NCI-H2029 (cell line): Measurements from ENCODE around the gene HPCAL4.

ENCODE experiments used
- DNase-seq: peaks from one replicate; lab custom pipeline; 2025; lab: John Stamatoyannopoulos, UW

HPCAL4 gene

GRCh38 chr1:39649636-39650185, 41.5 kb downstream of the HPCAL4 start:
- no peak for DNase-seq

- no peak for DNase-seq
Observed at GRCh38 chr1:39648496-39648895, 42.7 kb downstream of the HPCAL4 start.

DNA sequence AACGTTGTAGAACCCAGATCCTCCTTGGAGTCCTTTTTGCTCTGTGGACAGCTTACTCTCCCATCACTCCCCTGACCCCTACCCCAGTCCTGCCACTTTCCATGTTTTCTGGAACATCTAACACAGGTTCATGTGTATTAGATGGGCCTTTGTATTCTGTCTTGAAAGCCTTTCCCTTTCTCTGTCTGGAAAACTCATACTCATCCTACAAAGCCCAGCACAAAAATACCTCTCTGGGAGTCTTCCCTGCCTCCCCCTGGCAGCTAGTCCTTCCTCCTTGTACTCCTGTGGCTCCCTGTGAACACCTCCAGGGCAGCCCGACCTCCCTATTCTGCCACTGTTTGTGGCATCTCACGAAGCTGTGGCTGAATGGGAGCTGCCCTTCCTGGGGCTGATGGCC, 44.0 kb downstream of the HPCAL4 start:
- DNase-seq, result no peak

GRCh38 chr1:39646232-39647081, 44.8 kb downstream of the HPCAL4 start:
- DNase-seq, result no peak

DNA sequence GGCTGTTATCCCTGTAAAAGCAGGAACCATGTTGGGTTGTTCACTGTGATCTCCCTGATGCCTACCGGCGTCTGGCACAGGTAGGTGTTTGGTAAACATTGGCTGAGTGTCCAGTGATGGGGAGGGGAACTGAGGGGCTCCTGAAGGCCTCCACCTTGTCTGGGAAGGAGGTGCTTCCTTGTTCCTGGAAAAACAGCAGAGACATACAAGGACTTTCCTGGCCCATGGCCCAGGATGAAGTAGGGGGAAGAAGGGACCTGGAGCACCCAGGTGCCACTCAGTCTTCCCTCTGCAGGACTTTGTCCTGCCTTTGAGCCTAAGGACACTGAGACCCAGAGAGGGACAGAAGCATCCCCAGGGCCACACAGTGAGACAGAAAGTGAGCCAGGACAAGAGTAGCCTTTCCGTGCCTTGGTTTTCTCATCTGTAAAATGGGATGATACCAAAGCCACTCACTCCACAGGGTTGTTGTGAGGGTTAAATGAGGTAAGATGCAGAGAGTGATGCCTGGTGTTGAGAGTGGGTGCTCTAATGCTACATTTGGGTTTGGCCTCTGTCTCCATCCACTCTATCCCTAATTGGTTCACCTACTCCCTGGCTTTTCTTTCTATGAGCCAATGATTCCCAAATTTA, 45.7 kb downstream of the HPCAL4 start:
- peak; percentile 100 for DNase-seq

GRCh38 chr1:39643705-39644104, 47.5 kb downstream of the HPCAL4 start:
- no peak for DNase-seq

DNA sequence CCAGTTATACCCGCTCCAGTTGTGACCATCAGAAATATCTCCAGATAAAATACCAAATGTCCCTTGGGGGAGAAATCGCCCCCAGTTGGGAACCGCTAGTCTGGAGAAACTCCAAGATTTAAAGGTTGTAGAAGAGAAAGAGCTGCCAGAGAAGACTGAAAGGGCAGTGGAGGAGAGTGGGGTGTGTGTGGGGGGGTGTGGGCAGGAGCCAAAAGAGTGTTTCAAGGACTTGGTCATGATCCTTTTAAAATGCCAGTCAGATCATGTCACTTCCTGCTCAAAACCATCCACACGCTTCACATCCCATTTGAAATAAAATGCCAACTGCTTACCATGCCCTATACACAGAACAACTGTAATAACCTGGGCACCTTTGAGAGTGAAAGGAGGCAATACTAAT, 48.4 kb downstream of the HPCAL4 start:
- DNase-seq, result peak; percentile 93

DNA sequence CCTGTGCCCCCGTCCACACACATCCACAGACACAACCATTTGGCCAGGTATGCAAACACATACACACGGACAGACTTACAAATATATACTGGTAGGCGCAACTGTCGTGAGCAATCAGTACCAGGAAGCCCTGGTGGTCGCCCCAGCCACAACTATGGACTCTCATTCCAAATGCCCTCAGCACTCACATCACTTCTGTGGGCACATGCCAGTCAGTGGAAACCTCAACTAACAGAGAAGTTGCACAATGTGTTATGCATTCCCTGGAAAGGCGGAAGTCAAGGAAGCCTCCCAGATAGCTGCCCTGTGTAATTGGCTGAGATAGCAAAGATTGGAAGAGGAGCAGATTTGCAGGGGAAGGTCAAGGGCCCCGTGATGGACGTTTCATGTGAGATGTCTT, 50.4 kb downstream of the HPCAL4 start:
- DNase-seq, result no peak

DNA sequence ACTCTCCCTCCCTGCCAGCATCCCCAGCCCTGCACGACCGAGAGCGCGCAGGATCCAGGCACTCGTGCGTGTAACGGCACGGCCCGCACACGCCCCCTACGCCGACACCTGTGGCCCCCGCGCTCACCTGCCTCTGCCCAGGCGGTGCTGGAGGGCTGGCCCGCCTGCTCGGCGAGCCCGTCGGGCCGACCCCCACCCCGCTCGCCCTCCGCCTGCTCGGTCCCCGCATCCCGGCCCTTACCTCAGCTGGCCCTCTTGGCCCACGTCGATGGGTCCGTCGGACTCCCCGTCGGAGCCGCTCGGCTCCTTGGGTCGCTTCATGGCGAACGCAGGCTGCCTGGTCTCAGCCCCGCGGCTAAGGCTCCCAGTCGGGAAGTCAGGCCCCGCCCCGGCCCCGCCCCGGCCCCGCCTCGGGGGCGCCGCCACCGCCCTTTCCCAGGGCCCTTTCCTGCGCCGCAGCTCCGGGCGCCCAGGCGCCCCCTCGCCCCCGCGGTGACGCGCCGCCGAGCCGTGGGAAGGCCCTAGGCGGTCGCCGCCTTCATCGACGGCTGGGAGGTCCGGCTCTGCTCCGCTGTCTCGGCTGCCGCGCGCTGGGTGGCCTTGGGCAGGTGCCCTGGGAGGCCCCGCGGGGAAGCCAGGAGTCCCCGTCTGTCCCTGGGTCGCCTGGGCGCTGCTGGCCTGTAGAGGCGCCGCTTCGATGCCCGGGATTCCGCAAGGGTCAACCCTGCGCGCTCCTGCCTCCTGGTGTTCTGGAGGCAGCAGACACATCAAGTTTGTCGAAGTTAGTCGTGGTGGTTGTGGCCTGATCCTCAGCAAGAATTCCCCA, 51.7 kb downstream of the HPCAL4 start, which contains the start of gene HEYL:
Gene HEYL (minus strand): TSS at position 339 of the 826 bp plus-strand sequence. CDS start 18 bp downstream, at position 321.
- DNase-seq, result peak; percentile 97

GRCh38 chr1:39638965-39639304, 52.3 kb downstream of the HPCAL4 start:
- no peak for DNase-seq

- no peak for DNase-seq
Observed at GRCh38 chr1:39637361-39637760, 53.9 kb downstream of the HPCAL4 start.

GRCh38 chr1:39635871-39636210, 55.4 kb downstream of the HPCAL4 start:
- DNase-seq, result no peak

DNA sequence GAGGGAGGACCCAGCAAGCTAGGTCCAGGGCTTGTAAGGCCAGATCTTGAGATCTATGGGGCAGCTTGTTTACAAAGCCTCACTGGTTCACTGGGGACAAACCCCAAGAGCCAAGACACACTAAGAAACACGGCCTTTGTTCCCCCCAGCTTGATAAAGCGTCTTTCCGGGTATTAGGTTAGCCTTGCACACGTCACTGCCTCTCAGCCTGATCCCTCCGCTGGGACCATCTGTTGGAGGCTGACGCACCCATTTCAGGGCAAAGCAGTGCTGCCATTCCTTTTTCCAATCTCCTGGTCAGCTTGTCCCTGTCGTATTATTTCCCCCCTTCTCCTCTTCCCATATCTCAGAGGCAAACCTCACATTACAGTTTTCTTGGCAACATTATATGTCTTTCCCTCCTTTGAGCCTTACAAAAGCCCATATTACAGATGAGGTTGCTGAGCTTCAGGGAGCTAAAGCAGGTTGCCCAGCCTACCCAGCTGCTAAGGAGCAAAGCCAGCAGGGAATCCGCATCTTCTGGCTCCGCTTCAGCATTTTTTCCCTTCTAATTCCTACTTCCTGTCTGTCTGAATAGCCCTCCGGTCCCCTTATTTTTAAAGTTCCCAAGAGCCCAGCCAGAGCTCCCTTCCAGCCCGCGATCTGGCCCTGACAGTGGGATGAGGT, 55.9 kb downstream of the HPCAL4 start:
- no peak for DNase-seq

GRCh38 chr1:39633422-39633821, 57.8 kb downstream of the HPCAL4 start:
- no peak for DNase-seq

DNA sequence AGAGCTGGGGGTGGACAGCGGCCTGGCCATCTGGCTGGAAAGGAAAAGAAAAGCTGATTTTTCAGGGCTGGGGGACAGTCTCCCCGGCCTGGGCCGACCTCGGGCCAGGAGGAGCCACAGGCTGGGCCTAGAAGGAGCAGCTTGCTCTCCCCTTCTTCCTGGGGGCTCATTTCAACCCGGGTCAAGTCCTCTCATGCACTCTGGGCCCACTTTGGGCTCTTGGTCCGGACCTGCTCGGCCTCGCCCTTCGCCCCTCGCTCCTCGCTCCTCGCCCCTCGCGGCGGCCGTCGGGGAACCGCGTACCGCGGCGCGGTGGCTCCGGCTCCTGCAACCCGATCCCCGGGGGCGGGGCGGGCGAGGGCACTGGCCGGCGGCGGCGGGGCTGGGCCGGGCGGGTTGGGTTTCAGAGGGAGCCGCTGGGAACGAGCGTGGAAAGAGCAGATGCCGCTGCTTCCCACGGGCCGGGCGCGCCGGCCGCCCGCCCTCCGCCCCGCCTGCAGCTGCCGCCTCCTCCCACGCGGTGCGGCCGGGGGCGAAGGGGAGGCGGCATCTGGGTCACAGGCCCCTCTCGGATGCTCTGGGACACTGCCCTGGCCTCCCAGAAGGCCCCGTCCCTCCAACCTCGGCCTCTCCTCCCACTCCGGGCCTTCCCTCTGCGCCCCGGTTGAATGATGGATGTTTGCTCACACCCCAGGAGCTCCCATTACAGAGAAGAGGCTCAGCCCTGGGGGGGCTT, 58.4 kb downstream of the HPCAL4 start:
- peak; percentile 97 for DNase-seq

DNA sequence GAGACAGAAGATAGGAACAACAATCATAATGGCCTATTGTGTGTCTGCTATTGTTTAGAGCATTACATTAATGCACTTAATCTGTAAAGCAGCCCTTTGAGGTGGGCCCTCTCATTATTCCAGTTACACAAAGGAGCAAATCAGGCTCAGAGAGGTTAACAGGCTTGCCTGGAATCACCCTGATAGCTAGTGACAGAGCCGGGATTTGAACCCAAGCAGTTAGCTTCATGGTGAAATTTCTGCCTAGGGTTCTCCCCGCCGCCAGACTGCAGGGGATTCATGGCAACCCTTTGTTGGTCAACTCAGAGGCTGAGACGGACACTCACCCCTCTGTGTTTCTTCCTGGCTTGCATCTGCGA, 58.9 kb downstream of the HPCAL4 start:
- DNase-seq, result no peak

DNA sequence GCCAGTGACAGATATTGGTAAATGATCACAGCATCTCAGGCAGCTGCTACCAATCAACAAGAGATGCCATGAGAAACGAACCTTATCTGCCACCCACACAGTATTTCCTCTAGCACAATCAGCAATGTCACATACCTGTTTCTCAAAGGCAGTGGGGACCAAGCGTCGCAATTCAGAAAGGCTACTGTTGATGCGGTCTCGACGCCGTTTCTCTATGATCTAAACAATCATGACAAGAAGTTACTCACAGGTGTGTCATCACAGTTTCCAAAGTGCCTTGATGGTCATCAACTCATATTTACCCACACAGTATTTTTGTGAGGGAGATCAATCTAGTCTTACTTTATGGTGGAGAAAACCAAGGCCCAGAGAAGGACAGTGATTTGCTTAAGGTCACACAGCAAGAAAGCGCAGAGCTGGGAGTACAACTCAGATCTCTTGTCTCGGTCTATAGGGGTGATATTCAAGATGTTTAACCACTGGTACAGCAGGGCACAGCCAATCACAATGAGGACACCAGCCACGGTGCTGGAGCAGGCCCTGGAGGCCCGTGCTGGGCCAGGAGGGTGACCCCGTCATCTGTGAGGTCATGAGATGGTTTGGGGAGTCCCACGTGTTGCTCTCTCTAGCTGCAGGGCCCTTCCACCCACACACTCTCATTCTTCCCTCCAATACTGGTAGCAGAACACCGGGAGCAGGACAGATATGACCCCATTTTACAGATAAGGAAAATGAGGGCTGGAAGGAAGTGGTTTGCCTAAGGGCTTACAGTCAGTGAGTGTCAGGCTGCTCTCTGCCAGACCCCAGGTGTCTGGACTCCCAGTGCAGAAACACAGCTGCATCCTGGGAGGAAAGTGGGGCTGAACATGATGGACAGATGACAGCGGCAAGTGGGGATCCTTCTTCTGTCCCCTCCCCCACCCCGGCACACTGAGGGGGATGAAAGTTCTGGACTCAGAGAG, 59.6 kb downstream of the HPCAL4 start:
- DNase-seq, result no peak

DNA sequence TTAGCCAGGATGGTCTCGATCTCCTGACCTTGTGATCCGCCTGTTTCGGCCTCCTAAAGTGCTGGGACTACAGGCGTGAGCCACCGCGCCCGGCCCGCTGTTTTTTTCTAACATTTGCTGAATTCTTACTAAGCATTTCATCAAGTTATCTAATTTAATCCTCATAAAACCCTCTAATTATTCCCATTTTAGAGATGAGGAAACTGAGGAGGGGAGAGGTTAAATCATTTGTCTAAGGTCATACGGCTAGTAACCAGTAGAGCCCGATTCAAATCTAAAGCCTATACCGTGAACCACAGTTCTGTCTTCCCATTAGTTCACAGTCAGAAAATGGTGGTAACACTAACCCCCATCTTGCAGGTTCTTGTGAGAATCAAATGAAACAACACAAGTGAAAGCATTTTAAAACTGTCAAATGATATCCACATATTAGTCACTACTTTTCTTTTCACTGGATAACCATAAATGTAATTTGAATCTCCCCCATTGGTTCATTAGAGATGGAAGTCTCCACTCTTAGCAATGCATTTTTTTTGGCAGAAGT, 62.4 kb downstream of the HPCAL4 start:
- DNase-seq, result no peak
